NCI-H524 treated with DMSO at 0.1 percent for 48 hours (cell line): ENCODE measurements around the gene PRR36.
"Not testable (repeated sequence)": the region's sequence is repeated elsewhere in the genome, so short reads cannot be mapped to it uniquely, and the experiment has no call there.

ENCODE experiments used
- DNase-seq: peaks from one replicate; lab custom pipeline; 2025; lab: John Stamatoyannopoulos, UW

Gene PRR36

GRCh38 chr19:7859831-7860713 is 14.1 kb downstream of the PRR36 start:
- DNase-seq, result no peak

- not testable (repeated sequence) for DNase-seq
Observed at GRCh38 chr19:7859087-7859486, 15.1 kb downstream of the PRR36 start.

GRCh38 chr19:7858109-7858770 is 15.9 kb downstream of the PRR36 start:
- DNase-seq, result no peak

- DNase-seq, result no peak
Observed at GRCh38 chr19:7857727-7858108, 16.5 kb downstream of the PRR36 start.

- no peak for DNase-seq
Observed at GRCh38 chr19:7856679-7857663, 17.2 kb downstream of the PRR36 start.

- no peak for DNase-seq
Observed at GRCh38 chr19:7856109-7856591, 18.0 kb downstream of the PRR36 start.

GRCh38 chr19:7855426-7856108 is 18.6 kb downstream of the PRR36 start:
- DNase-seq, result no peak

GRCh38 chr19:7853770-7854128 is 20.4 kb downstream of the PRR36 start:
- no peak for DNase-seq

- no peak for DNase-seq
Observed at GRCh38 chr19:7852851-7853769, 21.1 kb downstream of the PRR36 start.

GRCh38 chr19:7851623-7852500 is 22.3 kb downstream of the PRR36 start:
- DNase-seq, result no peak

GRCh38 chr19:7850945-7851622 is 23.1 kb downstream of the PRR36 start:
- DNase-seq, result no peak

- DNase-seq, result no peak
Observed at GRCh38 chr19:7850000-7850813, 24.0 kb downstream of the PRR36 start.

GRCh38 chr19:7849631-7849999 is 24.6 kb downstream of the PRR36 start:
- DNase-seq, result no peak

GRCh38 chr19:7848779-7849457 is 25.3 kb downstream of the PRR36 start:
- DNase-seq, result no peak

- DNase-seq, result no peak
Observed at GRCh38 chr19:7847664-7848063, 26.5 kb downstream of the PRR36 start.

- no peak for DNase-seq
Observed at GRCh38 chr19:7846155-7846646, 28.0 kb downstream of the PRR36 start.
